ENCODE data around the gene MATCAP1. TPM values are rescaled to one million over a fixed set of nuclear protein-coding genes. Genes with fewer than 3 reads are reported as not detected.

MATCAP1 gene
- total and polyA plus RNA-seq, 2 of the 13 experiments (the other 11 are each of a cell fraction or from before 2014, with no cell fraction given) = 11.2 to 24.5 TPM

DNA sequence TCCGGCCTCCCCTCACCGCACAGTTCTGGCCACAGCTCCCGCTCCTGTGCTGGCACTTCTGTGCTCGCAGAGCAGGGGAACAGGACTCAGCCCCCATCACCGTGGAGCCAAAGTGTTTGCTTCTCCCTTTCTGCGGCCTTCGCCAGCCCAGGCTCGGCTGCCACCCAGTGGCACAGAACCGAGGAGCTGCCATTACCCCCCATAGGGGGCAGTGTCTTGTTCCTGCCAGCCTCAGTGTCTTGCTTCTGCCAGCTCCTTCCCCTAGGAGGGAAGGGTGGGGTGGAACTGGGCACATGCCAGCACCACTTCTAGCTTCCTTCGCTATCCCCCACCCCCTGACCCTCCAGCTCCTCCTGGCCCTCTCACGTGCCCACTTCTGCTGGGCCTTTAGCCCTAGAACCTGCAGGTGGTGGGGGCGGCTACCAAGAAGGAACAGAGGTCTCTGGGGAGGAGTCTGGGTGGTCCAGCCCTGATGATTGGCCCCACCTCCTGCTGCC lies 14.5 kb upstream of the MATCAP1 start (continued):
- TF ChIP-seq, protein P1, sequence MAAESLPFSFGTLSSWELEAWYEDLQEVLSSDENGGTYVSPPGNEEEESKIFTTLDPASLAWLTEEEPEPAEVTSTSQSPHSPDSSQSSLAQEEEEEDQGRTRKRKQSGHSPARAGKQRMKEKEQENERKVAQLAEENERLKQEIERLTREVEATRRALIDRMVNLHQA (CRISPR knock-in tag; IDR thresholded peaks at IDR 0.05) = no peak
- TF ChIP-seq ZNF430 (CRISPR knock-in tag; IDR thresholded peaks at IDR 0.05) = no peak
- 0 out of 2 replicates have a peak, but pooled peaks have one; percentile 16 for TF ChIP-seq KDM2A (CRISPR knock-in tag; IDR thresholded peaks at IDR 0.05; ENCODE audit: borderline replicate concordance, low read depth)
- TF ChIP-seq, protein P2, sequence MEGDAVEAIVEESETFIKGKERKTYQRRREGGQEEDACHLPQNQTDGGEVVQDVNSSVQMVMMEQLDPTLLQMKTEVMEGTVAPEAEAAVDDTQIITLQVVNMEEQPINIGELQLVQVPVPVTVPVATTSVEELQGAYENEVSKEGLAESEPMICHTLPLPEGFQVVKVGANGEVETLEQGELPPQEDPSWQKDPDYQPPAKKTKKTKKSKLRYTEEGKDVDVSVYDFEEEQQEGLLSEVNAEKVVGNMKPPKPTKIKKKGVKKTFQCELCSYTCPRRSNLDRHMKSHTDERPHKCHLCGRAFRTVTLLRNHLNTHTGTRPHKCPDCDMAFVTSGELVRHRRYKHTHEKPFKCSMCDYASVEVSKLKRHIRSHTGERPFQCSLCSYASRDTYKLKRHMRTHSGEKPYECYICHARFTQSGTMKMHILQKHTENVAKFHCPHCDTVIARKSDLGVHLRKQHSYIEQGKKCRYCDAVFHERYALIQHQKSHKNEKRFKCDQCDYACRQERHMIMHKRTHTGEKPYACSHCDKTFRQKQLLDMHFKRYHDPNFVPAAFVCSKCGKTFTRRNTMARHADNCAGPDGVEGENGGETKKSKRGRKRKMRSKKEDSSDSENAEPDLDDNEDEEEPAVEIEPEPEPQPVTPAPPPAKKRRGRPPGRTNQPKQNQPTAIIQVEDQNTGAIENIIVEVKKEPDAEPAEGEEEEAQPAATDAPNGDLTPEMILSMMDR (CRISPR knock-in tag; IDR thresholded peaks at IDR 0.05) = peak; percentile 49
- TF ChIP-seq SUZ12 (IDR thresholded peaks at IDR 0.05; ENCODE audit: low read depth, low read length) = no peak
- TF ChIP-seq, protein P3, sequence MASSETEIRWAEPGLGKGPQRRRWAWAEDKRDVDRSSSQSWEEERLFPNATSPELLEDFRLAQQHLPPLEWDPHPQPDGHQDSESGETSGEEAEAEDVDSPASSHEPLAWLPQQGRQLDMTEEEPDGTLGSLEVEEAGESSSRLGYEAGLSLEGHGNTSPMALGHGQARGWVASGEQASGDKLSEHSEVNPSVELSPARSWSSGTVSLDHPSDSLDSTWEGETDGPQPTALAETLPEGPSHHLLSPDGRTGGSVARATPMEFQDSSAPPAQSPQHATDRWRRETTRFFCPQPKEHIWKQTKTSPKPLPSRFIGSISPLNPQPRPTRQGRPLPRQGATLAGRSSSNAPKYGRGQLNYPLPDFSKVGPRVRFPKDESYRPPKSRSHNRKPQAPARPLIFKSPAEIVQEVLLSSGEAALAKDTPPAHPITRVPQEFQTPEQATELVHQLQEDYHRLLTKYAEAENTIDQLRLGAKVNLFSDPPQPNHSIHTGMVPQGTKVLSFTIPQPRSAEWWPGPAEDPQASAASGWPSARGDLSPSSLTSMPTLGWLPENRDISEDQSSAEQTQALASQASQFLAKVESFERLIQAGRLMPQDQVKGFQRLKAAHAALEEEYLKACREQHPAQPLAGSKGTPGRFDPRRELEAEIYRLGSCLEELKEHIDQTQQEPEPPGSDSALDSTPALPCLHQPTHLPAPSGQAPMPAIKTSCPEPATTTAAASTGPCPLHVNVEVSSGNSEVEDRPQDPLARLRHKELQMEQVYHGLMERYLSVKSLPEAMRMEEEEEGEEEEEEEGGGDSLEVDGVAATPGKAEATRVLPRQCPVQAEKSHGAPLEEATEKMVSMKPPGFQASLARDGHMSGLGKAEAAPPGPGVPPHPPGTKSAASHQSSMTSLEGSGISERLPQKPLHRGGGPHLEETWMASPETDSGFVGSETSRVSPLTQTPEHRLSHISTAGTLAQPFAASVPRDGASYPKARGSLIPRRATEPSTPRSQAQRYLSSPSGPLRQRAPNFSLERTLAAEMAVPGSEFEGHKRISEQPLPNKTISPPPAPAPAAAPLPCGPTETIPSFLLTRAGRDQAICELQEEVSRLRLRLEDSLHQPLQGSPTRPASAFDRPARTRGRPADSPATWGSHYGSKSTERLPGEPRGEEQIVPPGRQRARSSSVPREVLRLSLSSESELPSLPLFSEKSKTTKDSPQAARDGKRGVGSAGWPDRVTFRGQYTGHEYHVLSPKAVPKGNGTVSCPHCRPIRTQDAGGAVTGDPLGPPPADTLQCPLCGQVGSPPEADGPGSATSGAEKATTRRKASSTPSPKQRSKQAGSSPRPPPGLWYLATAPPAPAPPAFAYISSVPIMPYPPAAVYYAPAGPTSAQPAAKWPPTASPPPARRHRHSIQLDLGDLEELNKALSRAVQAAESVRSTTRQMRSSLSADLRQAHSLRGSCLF (CRISPR knock-in tag; IDR thresholded peaks at IDR 0.05; ENCODE audit: borderline replicate concordance) = no peak

All from HepG2 (cell line).